Sigmoid colon (tissue), 4 donors: ENCODE results near the gene CDC27.
A peak's percentile ranks its signal among the peaks of the same experiment; 100 is the strongest.

Experiments used
- EP300 ChIP-seq, 4 donors: sonication (generic); formaldehyde crosslinking; IDR thresholded peaks; one replicate each; pipeline ENCODE4 v1.6.1; 2017; ENCODE audit warnings: antibody characterized with exemption in 4 of 4
- POLR2A ChIP-seq, 2 donors: fragments of 450-650 bp; IDR thresholded peaks; one replicate each; pipeline ENCODE4 v1.6.1; 2016; ENCODE audit warnings: antibody characterized with exemption in 2 of 2, mild to moderate bottlenecking in 2 of 2, moderate library complexity in 2 of 2
- POLR2AphosphoS5 ChIP-seq, 4 donors: sonication (generic); formaldehyde crosslinking; IDR thresholded peaks; one replicate each; pipeline ENCODE4 v1.6.1; 2017; ENCODE audit warnings: antibody characterized with exemption in 4 of 4
- TF ChIP-seq, protein P1 (sequence below), 4 experiments: fragments of 450-650 bp in 3 of 4; fragments of 200-600 bp in 1 of 4; IDR thresholded peaks; one replicate each; pipeline ENCODE4 v1.5.1; 2016 to 2019; ENCODE audit warnings: antibody characterized with exemption in 4 of 4, mild to moderate bottlenecking in 3 of 4, moderate library complexity in 2 of 4

DNA sequence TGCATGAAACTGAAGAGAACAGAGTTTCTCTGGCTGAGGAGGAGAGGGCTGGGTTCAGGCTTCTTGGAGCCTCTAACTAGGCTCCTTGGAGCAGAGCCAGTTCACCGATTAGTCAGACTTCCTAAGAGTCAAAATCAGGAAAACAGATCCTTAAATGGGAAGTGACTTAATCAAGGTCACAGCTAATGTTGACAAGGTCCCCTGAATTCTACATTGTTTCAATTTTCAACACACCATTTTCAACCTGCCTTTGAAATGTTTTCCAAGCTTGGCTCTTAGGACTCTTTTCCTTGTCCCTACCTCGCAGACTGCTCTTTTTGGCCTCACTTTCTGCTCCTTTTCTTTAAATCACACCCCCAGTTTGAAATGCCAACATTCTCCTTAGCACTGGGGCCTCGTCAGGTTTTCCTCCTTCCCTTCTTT lies 36.4 kb upstream of the CDC27 start:
- TF ChIP-seq, protein P1, sequence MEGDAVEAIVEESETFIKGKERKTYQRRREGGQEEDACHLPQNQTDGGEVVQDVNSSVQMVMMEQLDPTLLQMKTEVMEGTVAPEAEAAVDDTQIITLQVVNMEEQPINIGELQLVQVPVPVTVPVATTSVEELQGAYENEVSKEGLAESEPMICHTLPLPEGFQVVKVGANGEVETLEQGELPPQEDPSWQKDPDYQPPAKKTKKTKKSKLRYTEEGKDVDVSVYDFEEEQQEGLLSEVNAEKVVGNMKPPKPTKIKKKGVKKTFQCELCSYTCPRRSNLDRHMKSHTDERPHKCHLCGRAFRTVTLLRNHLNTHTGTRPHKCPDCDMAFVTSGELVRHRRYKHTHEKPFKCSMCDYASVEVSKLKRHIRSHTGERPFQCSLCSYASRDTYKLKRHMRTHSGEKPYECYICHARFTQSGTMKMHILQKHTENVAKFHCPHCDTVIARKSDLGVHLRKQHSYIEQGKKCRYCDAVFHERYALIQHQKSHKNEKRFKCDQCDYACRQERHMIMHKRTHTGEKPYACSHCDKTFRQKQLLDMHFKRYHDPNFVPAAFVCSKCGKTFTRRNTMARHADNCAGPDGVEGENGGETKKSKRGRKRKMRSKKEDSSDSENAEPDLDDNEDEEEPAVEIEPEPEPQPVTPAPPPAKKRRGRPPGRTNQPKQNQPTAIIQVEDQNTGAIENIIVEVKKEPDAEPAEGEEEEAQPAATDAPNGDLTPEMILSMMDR (IDR thresholded peaks at IDR 0.05), result no peak
- TF ChIP-seq POLR2A (IDR thresholded peaks at IDR 0.05), result no peak
- no peak for TF ChIP-seq EP300 (IDR thresholded peaks at IDR 0.05)
- peak in 2 of 4 donors; percentile 16 to 44 for TF ChIP-seq POLR2AphosphoS5 (IDR thresholded peaks at IDR 0.05)
